PC-9 (cell line): ENCODE data around the gene SLC16A8. TPM values are rescaled to one million over a fixed set of nuclear protein-coding genes. Genes with fewer than 3 reads are reported as not detected.

ENCODE experiments used
- BruUV-seq: library from RNA; stranded (reverse); fragments of 400-500 nt; replicated peaks from 2 replicates; lab custom pipeline; 2021; lab: Mats Ljungman, UMichigan
- CTCF ChIA-PET: fragments of 300-600 bp; sonication (Branson Sonifier 250); formaldehyde crosslinking; loops from one replicate; lab custom pipeline; 2022; ENCODE audit warnings: antibody characterized with exemption; lab: Charles Lee
- POLR2A ChIA-PET: fragments of 300-600 bp; sonication (Branson Sonifier 250); formaldehyde crosslinking; loops from one replicate; lab custom pipeline; 2022; ENCODE audit warnings: antibody characterized with exemption; ENCODE audit not compliant: unreplicated experiment; lab: Charles Lee
- DNase-seq, 2 experiments: peaks; one replicate each; pipeline versions ENCODE4 v3.0.0 to v3.0.0-alpha.2; 2015 to 2022; ENCODE audit warnings: mixed read lengths in 1 of 2
- H2AFZ ChIP-seq: fragments of 200-600 bp; sonication (generic); 2 replicates; pipeline ENCODE4 v1.8.1; 2017; ENCODE audit warnings: antibody characterized with exemption
- H3F3A ChIP-seq: fragments of 200-600 bp; sonication (generic); 2 replicates; pipeline ENCODE4 v1.8.1; 2017; ENCODE audit warnings: antibody characterized with exemption, mild to moderate bottlenecking, low read depth; ENCODE audit not compliant: insufficient read depth
- H3K27ac ChIP-seq: fragments of 200-600 bp; sonication (generic); 2 replicates; pipeline ENCODE4 v1.6.1; 2016; ENCODE audit warnings: mixed run types
- H3K27me3 ChIP-seq: fragments of 200-600 bp; sonication (generic); 2 replicates; pipeline ENCODE4 v1.6.1; 2016; ENCODE audit warnings: low read depth, mixed run types; ENCODE audit not compliant: insufficient read depth
- H3K36me3 ChIP-seq: fragments of 200-600 bp; sonication (generic); 2 replicates; pipeline ENCODE4 v1.6.1; 2016; ENCODE audit warnings: low read depth, mixed run types
- H3K4me1 ChIP-seq: fragments of 200-600 bp; sonication (generic); replicated peaks from 2 replicates; pipeline ENCODE4 v1.6.1; 2016; ENCODE audit warnings: mixed run types; ENCODE audit not compliant: insufficient read depth
- H3K4me2 ChIP-seq: fragments of 200-600 bp; sonication (generic); 2 replicates; pipeline ENCODE4 v1.6.1; 2017; ENCODE audit warnings: mixed run types
- H3K4me3 ChIP-seq: fragments of 200-600 bp; sonication (generic); 2 replicates; pipeline ENCODE4 v1.6.1; 2016; ENCODE audit warnings: mixed run types
- H3K79me2 ChIP-seq: fragments of 200-600 bp; sonication (generic); 2 replicates; pipeline ENCODE4 v1.6.1; 2017; ENCODE audit warnings: low read depth, mixed run types
- H3K9me2 ChIP-seq: fragments of 200-600 bp; sonication (generic); 2 replicates; pipeline ENCODE4 v1.8.1; 2017; ENCODE audit warnings: mild to moderate bottlenecking; ENCODE audit not compliant: insufficient read depth
- H3K9me3 ChIP-seq: fragments of 200-600 bp; sonication (generic); 2 replicates; pipeline ENCODE4 v1.8.1; 2016; ENCODE audit warnings: low read depth; ENCODE audit not compliant: insufficient read depth
- H4K20me1 ChIP-seq: fragments of 200-600 bp; sonication (generic); 2 replicates; pipeline ENCODE4 v1.8.1; 2017; ENCODE audit not compliant: insufficient read depth
- EZH2 ChIP-seq: fragments of 200-600 bp; sonication (generic); IDR thresholded peaks from 2 replicates; pipeline ENCODE4 v1.8.0; 2017; ENCODE audit warnings: antibody characterized with exemption, low read depth
- intact Hi-C: fragments of 100-400 bp; cut with micrococcal nuclease; formaldehyde crosslinking; loops from one replicate; pipeline ENCODE4 v1.10.0; 2022; ENCODE audit not compliant: unreplicated experiment
- total RNA-seq: library from RNA; stranded (reverse); gene quantifications from 2 replicates; pipeline ENCODE4 v1.2.3, GENCODE V29; 2021
- TF ChIP-seq, protein P1 (sequence below): fragments of 200-600 bp; sonication (generic); conservative IDR thresholded peaks from 2 replicates; pipeline ENCODE4 v1.6.1; 2017; ENCODE audit warnings: mixed run types, antibody characterized with exemption, mild to moderate bottlenecking, moderate library complexity

The SLC16A8 gene
- total RNA-seq, 1 experiment from 2014 or later = not detected

DNA sequence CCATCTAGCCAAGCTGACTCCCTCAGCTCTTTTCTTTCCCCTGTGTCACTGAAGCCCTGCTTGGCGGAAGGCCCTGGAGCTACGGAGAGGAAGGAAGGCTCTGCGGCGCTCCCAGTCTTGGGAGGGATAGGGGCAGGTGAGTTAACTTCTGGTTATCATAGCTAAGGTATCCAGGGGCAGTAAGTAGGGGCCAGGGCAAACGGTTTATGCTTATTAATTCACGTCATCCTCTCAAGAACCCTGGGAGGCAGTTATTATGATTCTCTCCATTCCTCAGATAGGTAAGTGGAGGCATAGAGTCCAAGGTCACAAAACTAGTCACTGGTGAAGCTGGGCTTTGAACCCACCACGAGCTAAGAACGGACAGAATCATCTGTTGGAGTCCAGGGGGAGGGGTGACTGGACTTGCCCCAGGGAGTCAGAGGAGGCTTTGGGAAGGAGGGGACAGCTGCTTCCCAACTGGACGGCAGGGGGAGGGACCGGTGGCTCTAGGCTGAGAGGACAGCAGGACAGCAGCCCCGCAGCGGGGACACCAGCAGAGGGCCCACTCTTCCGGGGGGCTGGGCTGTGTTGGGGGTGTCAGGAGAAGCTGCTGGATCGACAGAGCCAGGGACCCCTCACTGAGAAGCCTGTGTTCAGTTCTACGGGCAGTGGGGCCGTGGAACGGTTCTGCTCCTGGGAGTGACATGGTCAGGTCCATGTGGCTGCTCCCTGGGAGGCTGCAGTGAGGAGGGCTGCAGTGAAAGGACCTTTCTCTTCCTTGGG is 23.0 kb upstream of the SLC16A8 start:
- Histone ChIP-seq H4K20me1 (no peaks in the 10 kb centered on the region), H3K27me3 (no peaks in the 10 kb centered on the region), H3K9me3 (no peaks in the 10 kb centered on the region), H3K4me2 (no peak overlapping the region), H3K4me3 (no peak overlapping the region), H3K4me1 (peaks cover 14% of the 10 kb centered on the region), H3K9me2 (no peaks in the 10 kb centered on the region), H3F3A (peaks cover 16% of the 10 kb centered on the region), H3K36me3 (no peaks in the 10 kb centered on the region), H2AFZ (no peak overlapping the region), H3K27ac (no peak overlapping the region), H3K79me2 (no peaks in the 10 kb centered on the region)
- TF ChIP-seq EZH2 = no peak
- TF ChIP-seq, protein P1, sequence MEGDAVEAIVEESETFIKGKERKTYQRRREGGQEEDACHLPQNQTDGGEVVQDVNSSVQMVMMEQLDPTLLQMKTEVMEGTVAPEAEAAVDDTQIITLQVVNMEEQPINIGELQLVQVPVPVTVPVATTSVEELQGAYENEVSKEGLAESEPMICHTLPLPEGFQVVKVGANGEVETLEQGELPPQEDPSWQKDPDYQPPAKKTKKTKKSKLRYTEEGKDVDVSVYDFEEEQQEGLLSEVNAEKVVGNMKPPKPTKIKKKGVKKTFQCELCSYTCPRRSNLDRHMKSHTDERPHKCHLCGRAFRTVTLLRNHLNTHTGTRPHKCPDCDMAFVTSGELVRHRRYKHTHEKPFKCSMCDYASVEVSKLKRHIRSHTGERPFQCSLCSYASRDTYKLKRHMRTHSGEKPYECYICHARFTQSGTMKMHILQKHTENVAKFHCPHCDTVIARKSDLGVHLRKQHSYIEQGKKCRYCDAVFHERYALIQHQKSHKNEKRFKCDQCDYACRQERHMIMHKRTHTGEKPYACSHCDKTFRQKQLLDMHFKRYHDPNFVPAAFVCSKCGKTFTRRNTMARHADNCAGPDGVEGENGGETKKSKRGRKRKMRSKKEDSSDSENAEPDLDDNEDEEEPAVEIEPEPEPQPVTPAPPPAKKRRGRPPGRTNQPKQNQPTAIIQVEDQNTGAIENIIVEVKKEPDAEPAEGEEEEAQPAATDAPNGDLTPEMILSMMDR = no peak
- POLR2A ChIA-PET = no interaction called here
- intact Hi-C loops = no loop called here
- BruUV-seq = no TSS peak
- no peak for DNase-seq
- CTCF ChIA-PET = no interaction called here

DNA sequence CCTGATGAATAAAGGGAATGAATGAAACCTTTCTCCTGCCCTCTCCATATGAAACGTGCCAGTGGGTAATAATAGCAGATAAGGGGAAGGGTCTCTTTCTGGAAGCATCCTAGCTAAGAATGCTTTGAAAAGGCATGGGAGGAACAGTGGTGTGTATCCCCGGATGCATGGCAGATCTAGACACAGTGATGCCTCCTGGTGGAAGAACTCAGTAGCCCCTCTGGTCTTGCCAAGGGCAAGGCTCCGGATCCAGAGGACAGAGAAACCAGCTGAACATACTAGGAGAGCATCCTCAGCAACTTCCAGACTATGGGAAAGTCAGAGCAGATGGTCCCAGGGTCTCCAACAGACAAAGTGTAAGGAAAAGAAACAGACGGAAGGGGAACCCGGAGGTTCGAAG is 20.1 kb upstream of the SLC16A8 start:
- no peak overlapping the region for H3K4me2 ChIP-seq
- intact Hi-C loops = loop anchor here (5.0 kb wide), 2 partner anchors 248 to 468 kb away; partner anchors contain the start of gene DMC1
- no TSS peak for BruUV-seq
- H3K36me3 ChIP-seq = no peaks in the 10 kb centered on the region
- no peak overlapping the region for H3K4me3 ChIP-seq
- POLR2A ChIA-PET = no interaction called here
- H4K20me1 ChIP-seq = no peaks in the 10 kb centered on the region
- no peak overlapping the region for H2AFZ ChIP-seq
- no peaks in the 10 kb centered on the region for H3K79me2 ChIP-seq
- no peaks in the 10 kb centered on the region for H3K9me2 ChIP-seq
- TF ChIP-seq, protein P1 = peak; percentile 45; the same call in 1 of the 2 replicates
- no peak for TF ChIP-seq EZH2
- H3K4me1 ChIP-seq = no peaks in the 10 kb centered on the region
- no peaks in the 10 kb centered on the region for H3K27me3 ChIP-seq
- no peak overlapping the region for H3K27ac ChIP-seq
- CTCF ChIA-PET = interaction anchor here (0.8 kb wide), 1 partner anchor 260 kb away, joined by 3 read pairs; the partner anchor contains the start of gene ANKRD54
- no peak for DNase-seq
- no peaks in the 10 kb centered on the region for H3K9me3 ChIP-seq
- H3F3A ChIP-seq = peaks cover 5% of the 10 kb centered on the region; the same call in 1 of the 2 replicates

DNA sequence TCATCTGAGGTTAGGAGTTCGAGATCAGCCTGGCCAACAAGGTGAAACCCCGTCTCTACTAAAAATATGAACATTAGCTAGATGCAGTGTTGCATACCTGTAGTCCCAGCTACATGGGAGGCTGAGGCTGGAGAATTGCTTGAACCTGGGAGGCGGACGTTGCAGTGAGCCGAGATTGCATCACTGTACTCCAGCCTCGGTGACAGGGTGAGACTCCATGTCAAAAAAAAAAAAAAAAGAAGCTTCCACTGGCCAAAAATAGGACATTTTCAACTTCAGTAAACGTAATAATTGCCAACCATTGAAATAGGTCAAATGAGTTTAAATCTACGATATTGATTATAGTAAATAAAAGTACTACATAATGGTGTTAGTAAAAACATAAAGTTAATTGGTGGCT is 19.7 kb upstream of the SLC16A8 start:
- intact Hi-C loops = loop anchor here (5.0 kb wide), 2 partner anchors 249 to 469 kb away; partner anchors contain the start of gene DMC1
- H3K9me3 ChIP-seq = no peaks in the 10 kb centered on the region
- ChIA-PET CTCF (interaction anchor here (0.8 kb wide), 1 partner anchor 260 kb away, joined by 3 read pairs; the partner anchor contains the start of gene ANKRD54), POLR2A (no interaction called here)
- H3K36me3 ChIP-seq = no peaks in the 10 kb centered on the region
- no peaks in the 10 kb centered on the region for H3K79me2 ChIP-seq
- TF ChIP-seq, protein P1 = no peak
- TF ChIP-seq EZH2 = no peak
- no peak overlapping the region for H3K4me3 ChIP-seq
- H4K20me1 ChIP-seq = no peaks in the 10 kb centered on the region
- H3K4me2 ChIP-seq = no peak overlapping the region
- H3K9me2 ChIP-seq = no peaks in the 10 kb centered on the region
- H3K27me3 ChIP-seq = no peaks in the 10 kb centered on the region
- no peak overlapping the region for H3K27ac ChIP-seq
- H3F3A ChIP-seq = 0 out of 2 replicates have a peak, but pooled peaks cover 4% of the 10 kb centered on the region
- BruUV-seq = no TSS peak
- no peak overlapping the region for H2AFZ ChIP-seq
- no peak for DNase-seq
- H3K4me1 ChIP-seq = no peaks in the 10 kb centered on the region
